Hematopoietic multipotent progenitor cell treated with erythropoietin and hydrocortisone succinate and interleukin-3 and kit ligand, for 8 days (in vitro differentiated cells): ENCODE data around the gene ITPKB.

Experiments used
- DNase-seq: peaks from one replicate; pipeline ENCODE4 v3.0.0-alpha.2; 2015

ITPKB gene

DNA sequence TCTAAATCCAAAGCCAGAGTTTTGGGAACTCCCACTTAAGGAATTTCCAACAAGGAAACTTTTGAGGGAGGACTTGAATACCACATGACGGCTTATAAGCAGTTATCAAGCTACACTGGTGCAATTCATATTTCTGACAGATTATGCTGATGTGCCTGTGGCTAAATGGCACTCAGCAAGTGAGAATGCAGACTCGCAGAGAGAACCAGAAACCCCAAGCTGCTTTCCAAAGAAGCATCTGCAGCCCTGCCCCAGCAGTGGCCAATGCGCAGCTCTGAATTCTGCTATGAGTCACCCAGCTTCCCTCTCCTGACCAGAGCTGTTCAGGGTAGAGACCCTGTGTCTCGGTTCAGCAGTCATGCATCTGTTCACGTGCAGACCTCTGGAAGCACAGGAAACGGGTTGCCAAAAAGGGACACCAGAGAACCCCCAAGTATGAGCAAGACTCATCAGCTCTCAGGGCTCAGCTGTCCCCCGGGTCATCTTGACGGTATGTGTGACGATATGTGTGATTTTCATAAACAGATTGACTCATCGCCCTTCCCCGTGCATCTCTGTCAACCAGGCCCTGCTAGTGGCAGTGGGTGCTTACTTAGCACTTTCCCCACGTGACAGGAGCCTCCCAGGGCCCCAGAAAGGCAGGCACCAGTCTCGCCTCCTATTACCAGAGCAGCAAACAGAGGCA lies 76.3 kb downstream of the ITPKB start:
- peak; percentile 21 for DNase-seq

DNA sequence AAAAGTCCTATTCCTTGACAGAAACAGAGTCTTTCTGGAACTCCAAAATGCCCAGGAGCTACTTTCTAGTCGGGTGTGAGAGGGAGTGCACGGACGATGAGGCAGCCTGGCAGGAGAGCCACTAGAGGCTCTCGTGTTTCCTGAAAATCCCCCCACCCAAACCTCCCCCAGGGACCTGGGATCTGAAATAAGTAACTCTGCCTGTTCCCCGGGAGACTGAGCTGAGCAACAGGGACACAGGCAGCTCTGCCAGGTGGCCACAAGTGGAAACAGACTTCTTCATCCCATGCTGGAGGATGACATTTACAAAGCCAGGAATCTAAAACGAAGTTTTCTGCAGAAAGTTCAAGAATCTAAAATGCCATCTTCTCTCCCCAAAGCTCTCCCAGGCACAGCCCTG lies 77.1 kb downstream of the ITPKB start:
- no peak for DNase-seq

GRCh38 chr1:226661271-226661670 lies 77.8 kb downstream of the ITPKB start:
- no peak for DNase-seq

DNA sequence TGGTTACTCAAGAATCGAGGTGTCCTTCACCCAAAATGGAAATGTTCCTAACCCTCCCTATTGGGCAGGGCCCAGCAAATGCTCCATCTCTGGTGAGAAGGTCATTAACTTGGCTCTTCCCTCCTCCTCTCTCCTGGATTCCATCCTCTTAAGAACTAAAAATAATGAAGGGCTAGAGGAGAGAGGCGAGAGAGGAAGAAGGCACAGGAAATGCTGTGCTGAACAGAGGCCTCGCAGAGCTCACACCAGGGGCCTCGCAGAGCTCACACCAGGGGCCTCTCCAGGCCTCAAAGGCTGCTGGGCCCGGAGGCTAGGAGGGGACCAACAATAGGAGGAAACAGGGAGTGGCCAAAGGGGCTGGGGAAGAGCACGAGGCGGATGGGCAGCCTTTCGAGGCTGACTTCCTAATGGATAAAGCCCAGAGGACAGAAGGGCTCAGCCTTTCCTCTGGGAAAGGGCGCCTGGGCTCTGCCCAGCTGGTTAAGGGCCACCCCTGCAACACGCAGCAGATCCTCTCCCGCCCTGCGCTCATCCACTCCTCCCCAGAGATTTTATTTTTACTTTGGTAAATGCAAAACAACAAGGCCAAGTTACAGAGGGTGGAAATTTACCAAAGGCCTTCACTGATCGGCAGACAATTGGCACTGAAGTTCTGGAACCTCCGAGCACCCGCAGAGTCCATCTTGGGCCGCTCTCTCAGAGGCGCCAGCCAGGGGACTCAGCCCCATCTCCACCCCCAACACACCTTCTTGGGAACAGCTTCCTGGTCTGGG lies 78.5 kb downstream of the ITPKB start:
- DNase-seq: no peak

GRCh38 chr1:226659641-226660040 lies 79.4 kb downstream of the ITPKB start:
- no peak for DNase-seq

- DNase-seq: no peak
These were observed 79.9 kb downstream of the ITPKB start for GRCh38 chr1:226659136-226659535.

DNA sequence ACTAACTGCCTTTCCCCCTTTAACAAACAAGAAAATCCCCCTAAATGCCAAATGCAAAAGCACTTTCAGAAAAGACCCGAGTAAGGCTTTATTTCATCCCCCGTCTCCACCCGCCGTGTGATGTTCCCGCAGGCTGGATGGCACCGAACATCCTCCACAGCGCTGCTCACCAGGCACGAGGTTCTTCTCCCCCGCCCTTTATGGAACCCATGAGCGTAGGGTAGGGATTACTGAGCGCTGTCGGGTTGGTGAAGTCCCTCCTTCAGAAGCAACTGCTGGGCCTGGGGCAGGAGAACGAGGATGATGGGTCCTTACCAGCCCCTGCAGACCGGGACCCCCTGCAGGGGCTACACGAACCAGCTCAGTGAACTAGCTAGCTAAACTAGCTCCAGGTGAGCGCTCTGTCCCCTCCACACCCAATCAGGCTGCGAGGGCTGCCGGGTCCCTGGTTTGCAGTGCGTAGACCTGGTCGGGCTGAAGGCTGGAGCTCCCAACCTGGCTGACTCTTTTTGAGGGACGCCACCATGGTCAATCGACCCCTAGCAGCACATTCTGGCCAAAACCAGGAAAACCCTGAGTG lies 80.4 kb downstream of the ITPKB start:
- DNase-seq: no peak

DNA sequence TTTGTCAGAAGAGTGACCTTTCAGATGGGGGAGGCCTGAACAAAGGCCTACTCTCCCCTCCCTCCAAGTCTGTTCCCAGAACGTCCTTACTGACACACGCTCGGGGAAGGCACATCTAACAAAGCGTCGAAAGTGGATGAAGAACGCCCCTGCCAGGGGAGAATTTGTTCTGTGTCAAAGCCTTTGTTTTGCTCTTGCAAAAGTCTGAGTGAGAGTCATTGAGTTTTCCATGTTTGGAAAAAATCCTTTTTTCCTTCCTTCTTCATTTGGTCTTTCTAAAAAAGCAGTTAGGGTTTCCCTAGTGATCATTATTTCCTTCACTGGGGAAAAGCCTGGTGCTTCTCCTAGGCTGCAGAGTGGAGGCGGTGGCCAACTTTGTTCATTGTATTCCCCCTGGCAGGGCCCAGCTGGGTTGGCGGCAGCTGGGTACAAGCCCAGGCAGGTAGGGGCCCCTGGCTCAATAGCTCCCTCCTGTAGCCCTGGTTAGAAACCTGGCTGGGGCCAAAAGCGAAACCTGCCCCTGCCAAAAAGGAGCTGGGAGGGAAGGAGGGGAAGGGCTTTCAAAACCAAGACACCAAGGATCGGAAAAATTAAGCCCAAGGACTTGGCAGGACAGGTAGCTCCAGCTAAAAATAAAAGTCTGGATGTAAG lies 81.1 kb downstream of the ITPKB start:
- DNase-seq: no peak

DNA sequence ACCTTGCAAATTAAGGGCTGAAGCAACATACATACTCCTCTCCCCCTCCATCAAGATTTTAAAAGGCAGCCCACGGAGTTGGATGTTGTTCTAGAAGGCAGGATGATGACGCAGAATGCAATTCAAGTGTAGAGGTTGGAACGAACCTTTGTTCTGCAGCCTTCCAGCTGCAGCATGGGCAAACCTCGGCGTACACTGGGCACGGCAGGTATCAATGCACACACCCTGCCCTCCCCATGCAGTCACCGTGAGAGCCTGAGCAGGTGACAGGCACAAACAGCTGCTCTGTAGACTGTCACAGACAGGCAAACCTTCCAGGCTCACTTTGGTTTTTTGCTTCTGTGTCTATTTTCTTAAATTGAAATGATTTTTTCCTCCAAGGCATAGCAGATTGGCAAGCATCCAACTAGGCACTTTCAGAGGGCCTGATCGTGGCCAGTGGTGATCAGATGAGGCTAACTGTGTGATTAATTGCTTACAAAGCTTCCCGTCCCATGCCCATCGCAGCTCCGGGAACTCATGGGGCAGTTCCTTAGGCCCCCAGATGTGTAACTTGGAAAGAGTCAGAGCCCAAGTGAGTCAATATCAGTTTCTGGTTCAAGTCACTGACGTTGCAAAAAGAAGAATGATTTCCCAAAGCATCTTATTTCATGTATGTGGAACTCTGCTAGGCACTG lies 82.3 kb downstream of the ITPKB start:
- no peak for DNase-seq

GRCh38 chr1:226656201-226656600 lies 82.9 kb downstream of the ITPKB start:
- no peak for DNase-seq

DNA sequence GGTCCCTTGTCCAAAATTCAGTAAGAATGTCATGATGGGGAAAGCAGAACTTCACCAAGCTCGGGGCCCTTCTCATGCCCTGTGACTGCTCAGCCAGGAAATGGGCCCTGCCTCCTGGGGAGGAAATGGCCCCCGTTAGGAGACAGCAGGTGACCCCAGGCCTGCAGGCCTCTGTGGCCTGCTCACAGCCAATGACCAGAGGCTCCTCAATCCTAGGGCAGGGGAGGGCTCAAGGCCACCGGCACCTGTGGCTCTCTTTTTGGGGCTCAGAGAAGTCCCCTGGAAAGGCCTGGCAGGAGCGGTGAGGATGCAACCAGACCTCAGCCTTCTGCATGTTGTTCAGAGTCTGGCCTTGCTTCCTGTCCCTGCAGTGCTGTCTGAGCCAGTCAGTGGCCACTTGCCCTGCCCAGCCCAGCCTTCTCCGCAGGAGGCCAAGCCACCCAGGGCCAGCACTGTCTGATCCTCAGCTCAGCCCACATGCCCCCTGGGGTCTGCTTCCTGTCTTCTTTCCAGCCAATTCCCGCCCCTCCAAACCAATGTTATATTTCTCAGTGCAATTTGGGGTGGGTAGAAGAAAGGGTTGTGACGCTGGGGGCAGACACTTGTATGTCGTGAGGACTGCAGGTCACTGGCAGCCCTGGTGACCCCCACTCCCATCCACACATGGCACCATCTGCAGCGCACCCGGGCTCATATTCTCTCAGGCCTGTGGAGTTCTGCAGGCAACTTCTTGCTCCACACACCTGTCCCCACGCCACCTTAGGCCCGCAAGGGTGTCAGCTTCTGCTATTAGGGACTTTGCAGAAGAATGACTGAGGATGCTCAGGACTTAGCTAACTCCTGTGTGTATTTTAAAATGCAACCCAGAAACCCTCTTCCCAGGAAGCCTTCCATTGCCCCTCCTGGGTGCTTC lies 83.6 kb downstream of the ITPKB start:
- DNase-seq: no peak

- no peak for DNase-seq
These were observed 84.4 kb downstream of the ITPKB start for GRCh38 chr1:226654668-226655055.

GRCh38 chr1:226654046-226654667 lies 84.9 kb downstream of the ITPKB start:
- DNase-seq: no peak

DNA sequence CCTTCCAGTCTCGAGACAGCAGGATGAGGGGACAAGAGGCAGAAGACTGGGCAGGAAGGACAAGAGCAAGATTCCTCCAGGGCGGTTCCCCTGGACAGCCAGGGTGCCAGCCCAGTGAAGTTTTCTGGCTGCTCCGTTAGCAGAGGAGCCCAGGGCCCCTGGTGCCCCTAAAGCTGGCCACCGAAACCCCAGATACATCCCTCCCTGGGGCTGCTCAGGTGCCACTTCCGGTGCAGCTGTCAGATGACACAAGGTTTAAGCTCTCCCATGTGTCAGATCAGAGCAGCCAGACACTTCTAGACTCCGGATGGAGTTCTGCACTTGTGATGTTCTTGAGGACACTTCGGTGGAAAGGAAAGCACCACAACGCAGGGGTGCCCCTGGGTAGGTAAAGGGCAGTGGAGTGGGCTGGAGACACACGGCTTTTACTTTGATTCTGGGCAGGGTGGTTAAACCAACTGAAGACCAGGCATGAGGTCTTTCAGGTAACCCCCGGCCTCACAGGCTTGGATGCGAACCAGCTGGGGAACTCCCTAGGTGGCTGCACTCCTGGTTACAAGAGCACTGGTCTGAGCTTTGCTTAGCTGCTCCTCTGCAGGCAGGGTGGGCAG lies 85.7 kb downstream of the ITPKB start:
- DNase-seq: no peak

DNA sequence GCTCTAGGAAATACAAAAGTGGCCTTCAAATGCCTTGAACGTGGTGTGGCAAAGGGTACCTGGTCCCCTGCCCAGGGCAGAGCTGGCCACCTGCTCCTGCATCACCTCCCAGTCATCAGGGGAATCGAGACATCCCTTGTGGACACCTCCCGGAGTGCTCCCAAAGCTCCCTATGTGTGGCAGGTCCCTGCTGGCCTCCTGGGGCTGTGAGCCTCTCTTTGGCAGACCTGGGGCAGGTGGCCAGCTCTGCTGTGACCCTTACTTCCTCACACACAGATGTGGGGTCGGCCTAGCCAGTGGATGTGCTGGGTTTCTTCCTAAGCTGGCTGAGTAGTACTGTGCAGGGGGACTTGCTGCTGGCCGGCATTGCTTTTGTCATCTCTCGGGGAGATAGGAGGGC lies 86.5 kb downstream of the ITPKB start:
- no peak for DNase-seq

GRCh38 chr1:226651732-226652105 lies 87.4 kb downstream of the ITPKB start:
- no peak for DNase-seq

- DNase-seq: no peak
These were observed 87.9 kb downstream of the ITPKB start for GRCh38 chr1:226651041-226651731.

GRCh38 chr1:226650236-226650841 lies 88.7 kb downstream of the ITPKB start:
- DNase-seq: peak; percentile 87

GRCh38 chr1:226649780-226650179 lies 89.3 kb downstream of the ITPKB start:
- peak; percentile 64 for DNase-seq

DNA sequence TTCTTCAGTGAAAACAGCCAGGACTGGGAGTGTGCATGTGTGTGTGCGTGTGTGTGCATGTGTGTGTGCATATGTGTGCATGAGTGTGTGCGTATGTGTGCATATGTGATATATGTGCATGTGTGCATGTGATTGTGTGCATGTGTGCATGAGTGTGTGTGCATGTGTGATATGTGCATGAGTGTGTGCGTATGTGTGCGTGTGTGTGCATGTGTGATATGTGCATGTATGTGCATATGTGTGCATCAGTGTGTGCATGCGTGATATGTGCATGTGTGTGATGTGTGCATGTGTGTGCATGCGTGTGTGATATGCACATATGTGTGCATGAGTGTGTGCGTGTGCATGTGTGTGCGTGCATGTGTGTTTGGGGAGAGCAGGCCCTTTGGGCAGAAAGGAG lies 89.8 kb downstream of the ITPKB start:
- DNase-seq: no peak
